ENCODE measurements around the gene RNF224.

GRCh38 chr9:137217276-137218211, 9.8 kb upstream of the RNF224 start:
- TF ChIP-seq CTCF (IDR thresholded peaks at IDR 0.05): peak in 2 of 6 experiments; percentile 11 to 15
- TF ChIP-seq POLR2A (IDR thresholded peaks at IDR 0.05): peak in 2 of 4 donors; percentile 50 to 70
